Activated T-helper 1 cell treated with anti-CD3 and anti-CD28 coated beads, Interleukin-12 subunit alpha, Interleukin-12 subunit beta, Interleukin-2, Interleukin-4 antibody, amounts not matched to agents 30 ng/mL and 10 ng/mL and 1 ng/mL, durations not matched to agents 14 hours and 24 hours and 36 hours (primary cell): ENCODE results near the gene MAST2. TPM values are rescaled to one million over a fixed set of nuclear protein-coding genes. Genes with fewer than 3 reads are reported as not detected.

Experiments used
- DNase-seq: peaks from one replicate; pipeline ENCODE4 v3.0.0; 2021; ENCODE audit warnings: low spot score
- H3K27ac Mint-ChIP-seq: one replicate; pipeline ENCODE4 v1.8.0; 2021; ENCODE audit warnings: mild to moderate bottlenecking, mixed read lengths
- H3K27me3 Mint-ChIP-seq: one replicate; pipeline ENCODE4 v1.8.0; 2022; ENCODE audit warnings: mild to moderate bottlenecking, moderate library complexity, mixed read lengths; ENCODE audit not compliant: insufficient read depth
- H3K36me3 Mint-ChIP-seq: one replicate; pipeline ENCODE4 v1.8.0; 2021; ENCODE audit warnings: low read depth, mixed read lengths
- H3K4me1 Mint-ChIP-seq: one replicate; pipeline ENCODE4 v1.8.0; 2021; ENCODE audit warnings: low read depth, mixed read lengths
- H3K4me3 Mint-ChIP-seq: one replicate; pipeline ENCODE4 v1.8.0; 2021; ENCODE audit warnings: mild to moderate bottlenecking, moderate library complexity, mixed read lengths
- H3K9me3 Mint-ChIP-seq: one replicate; pipeline ENCODE4 v1.8.0; 2021; ENCODE audit warnings: mixed read lengths
- intact Hi-C: fragments of 100-400 bp; cut with micrococcal nuclease; formaldehyde crosslinking; loops from one replicate; pipeline ENCODE4 v1.15.1; 2024
- total RNA-seq: library from RNA; stranded (reverse); gene quantifications from 2 replicates; pipeline ENCODE4 v1.2.3, GENCODE V29; 2022

The MAST2 gene
- total RNA-seq, 1 donor from 2014 or later: 32.0 TPM

DNA sequence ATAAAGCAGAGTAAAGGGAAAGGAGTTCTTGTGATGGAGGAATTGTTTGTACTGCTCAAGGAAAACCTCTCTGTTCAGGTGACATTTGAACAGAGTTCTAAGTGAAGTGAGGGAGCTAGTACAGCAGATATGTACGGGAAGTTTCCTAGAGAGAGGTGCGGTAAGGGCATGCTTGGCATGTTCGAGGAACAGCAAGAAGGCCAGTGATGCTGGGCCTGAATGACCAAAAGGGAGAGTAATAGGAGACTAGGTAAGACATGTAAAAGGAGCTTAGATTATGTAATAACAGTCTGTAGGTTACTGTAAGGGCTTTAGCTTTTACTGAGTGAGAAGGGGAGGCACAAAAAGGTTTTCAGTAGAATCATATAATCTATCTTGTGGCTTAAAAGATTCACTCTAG lies 265.1 kb downstream of the MAST2 start:
- H3K4me1 Mint-ChIP-seq: peaks cover 16% of the 10 kb centered on the region
- no peaks in the 10 kb centered on the region for H3K27me3 Mint-ChIP-seq
- DNase-seq: no peak
- intact Hi-C loops: no loop called here
- no peak overlapping the region for H3K27ac Mint-ChIP-seq
- no peaks in the 10 kb centered on the region for H3K36me3 Mint-ChIP-seq
- H3K4me3 Mint-ChIP-seq: no peak overlapping the region
- H3K9me3 Mint-ChIP-seq: no peaks in the 10 kb centered on the region

DNA sequence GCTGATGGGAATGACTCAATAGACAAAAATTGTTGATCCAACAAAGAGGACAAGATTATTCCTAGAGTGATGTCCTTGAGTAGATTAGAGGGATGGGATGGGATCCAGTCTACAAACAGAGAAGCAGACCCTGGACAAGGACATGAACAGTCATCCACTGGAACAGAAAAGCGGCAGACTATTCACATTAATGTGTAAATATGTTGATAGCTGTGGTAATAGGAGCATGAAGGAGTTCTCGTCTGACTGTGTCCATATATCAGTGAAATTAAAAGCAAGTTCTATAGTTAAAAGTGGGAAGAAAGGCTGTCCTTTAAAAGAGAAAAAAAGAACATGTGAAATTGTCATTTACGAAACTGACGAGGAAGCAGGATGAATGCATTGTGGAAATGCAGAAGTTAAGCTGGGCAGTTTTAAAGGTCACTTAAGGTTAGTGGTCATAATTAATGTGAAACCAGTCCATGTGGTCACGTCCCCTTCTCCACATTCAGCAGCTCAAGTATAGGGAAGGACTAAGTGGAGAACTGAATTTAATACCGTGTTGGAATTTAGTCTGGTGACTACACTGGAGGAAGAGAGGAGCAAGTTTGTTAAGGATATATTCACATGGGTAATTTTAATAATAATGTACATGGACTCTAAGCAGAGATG lies 266.9 kb downstream of the MAST2 start:
- Mint-ChIP-seq H3K36me3 (no peaks in the 10 kb centered on the region), H3K27ac (no peak overlapping the region), H3K9me3 (no peaks in the 10 kb centered on the region), H3K4me3 (no peak overlapping the region), H3K27me3 (no peaks in the 10 kb centered on the region), H3K4me1 (peaks cover 5% of the 10 kb centered on the region)
- no peak for DNase-seq
- intact Hi-C loops: no loop called here

DNA sequence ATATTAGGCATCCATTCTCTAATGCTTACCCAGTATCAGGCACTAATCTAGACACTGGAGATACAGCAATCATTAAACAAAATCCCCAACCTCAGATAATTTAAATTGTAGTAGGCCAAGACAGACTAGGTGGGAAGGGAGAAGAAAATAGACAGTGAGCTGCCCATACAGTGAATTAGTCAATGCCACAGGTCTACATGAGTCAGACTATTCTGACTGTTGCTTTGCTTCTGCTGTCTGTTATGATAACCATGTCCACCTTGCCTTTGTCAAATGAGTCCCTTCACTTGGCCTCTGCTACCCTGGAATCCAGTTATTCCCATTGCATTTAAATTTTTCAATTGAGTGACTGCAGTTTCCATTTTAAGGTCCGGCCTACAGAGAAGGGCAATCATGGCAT lies 269.6 kb downstream of the MAST2 start:
- Mint-ChIP-seq H3K4me1 (no peaks in the 10 kb centered on the region), H3K36me3 (no peaks in the 10 kb centered on the region), H3K27ac (no peak overlapping the region), H3K9me3 (no peaks in the 10 kb centered on the region), H3K27me3 (no peaks in the 10 kb centered on the region), H3K4me3 (no peak overlapping the region)
- DNase-seq: no peak
- intact Hi-C loops: no loop called here

DNA sequence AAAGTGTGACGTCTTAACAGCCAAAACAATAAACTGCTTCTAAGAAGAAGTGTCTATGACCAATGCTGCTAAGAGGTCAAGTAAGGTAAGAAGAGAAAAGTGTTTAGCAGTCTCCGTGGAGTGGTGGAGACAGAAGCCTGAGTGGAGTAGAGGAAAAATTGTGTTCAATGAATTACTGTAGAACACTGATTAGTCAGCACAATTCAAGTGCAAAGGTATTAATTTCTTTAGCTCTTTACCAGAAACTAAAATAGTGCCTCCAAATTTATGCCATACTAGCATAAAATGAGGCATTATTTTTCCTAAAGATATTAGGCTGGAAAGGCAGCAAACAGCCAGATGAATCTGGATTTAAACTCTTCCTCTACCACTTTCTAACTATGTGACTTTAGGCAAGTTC lies 272.9 kb downstream of the MAST2 start:
- H3K9me3 Mint-ChIP-seq: no peaks in the 10 kb centered on the region
- intact Hi-C loops: no loop called here
- no peaks in the 10 kb centered on the region for H3K36me3 Mint-ChIP-seq
- H3K27me3 Mint-ChIP-seq: peaks cover 5% of the 10 kb centered on the region
- H3K27ac Mint-ChIP-seq: no peak overlapping the region
- no peak for DNase-seq
- H3K4me3 Mint-ChIP-seq: no peak overlapping the region
- no peaks in the 10 kb centered on the region for H3K4me1 Mint-ChIP-seq

DNA sequence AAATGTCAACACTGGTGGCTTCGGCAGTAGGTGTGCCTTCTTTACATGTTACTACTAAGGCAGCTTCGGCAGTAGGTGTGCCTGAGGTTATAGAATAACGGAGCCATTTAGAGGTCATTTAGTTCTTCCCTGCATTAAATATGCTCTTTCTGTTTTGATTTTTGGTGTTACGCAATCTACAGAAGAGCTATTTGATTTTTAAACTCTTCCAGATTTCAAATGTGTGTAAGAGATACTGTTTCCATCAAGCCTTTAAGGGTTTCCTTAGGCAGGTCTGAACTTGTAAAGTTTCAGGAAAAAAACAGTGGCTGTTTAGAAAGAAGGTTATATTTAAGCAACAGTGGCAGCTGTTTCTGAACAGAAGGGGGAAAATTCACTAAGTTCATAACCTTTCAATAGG lies 274.2 kb downstream of the MAST2 start:
- Mint-ChIP-seq H3K27me3 (peaks cover 12% of the 10 kb centered on the region), H3K36me3 (no peaks in the 10 kb centered on the region), H3K9me3 (no peaks in the 10 kb centered on the region), H3K4me1 (no peaks in the 10 kb centered on the region), H3K4me3 (no peak overlapping the region), H3K27ac (no peak overlapping the region)
- intact Hi-C loops: no loop called here
- DNase-seq: no peak

DNA sequence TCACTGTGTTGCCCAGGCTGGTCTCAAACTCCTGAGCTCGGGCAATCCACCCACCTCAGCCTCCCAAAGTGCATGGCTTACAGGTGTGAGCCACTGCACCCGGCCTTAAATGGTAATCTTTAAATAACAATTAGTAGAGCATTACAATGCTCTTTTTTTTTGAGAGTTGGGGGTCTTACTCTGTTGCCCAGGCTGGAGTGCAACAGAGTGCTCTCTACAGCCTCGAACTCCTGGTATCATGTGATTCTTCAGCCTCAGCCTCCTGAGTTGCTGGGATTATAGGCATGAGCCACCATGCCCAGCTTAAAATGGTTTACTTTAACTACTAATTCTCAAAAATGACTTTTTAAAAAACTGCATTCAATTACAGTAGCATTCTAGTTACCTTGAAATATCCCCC lies 276.8 kb downstream of the MAST2 start:
- Mint-ChIP-seq H3K27ac (no peak overlapping the region), H3K4me1 (no peaks in the 10 kb centered on the region), H3K36me3 (no peaks in the 10 kb centered on the region), H3K9me3 (no peaks in the 10 kb centered on the region), H3K4me3 (no peak overlapping the region), H3K27me3 (peaks cover 12% of the 10 kb centered on the region)
- intact Hi-C loops: no loop called here
- no peak for DNase-seq

DNA sequence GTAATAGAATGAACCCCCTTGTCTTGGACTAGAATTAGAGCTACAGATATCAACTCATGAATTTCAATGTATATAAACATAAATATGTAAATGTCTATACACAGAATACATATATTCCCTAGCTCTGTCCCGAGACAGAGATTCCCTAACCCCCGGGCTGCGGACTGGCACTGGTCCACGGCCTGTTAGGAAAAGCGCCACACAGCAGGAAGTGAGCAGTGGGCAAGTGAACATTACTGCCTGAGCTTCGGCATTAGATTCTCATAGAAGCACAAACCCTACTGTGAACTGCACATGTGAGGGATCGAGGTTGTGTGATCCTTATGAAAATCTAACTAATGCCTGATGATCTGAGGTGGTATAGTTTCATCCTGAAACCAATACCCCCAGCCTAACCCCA lies 277.8 kb downstream of the MAST2 start:
- H3K27me3 Mint-ChIP-seq: peaks cover 16% of the 10 kb centered on the region
- H3K4me3 Mint-ChIP-seq: no peak overlapping the region
- H3K9me3 Mint-ChIP-seq: no peaks in the 10 kb centered on the region
- intact Hi-C loops: no loop called here
- H3K4me1 Mint-ChIP-seq: no peaks in the 10 kb centered on the region
- DNase-seq: no peak
- no peaks in the 10 kb centered on the region for H3K36me3 Mint-ChIP-seq
- H3K27ac Mint-ChIP-seq: no peak overlapping the region

DNA sequence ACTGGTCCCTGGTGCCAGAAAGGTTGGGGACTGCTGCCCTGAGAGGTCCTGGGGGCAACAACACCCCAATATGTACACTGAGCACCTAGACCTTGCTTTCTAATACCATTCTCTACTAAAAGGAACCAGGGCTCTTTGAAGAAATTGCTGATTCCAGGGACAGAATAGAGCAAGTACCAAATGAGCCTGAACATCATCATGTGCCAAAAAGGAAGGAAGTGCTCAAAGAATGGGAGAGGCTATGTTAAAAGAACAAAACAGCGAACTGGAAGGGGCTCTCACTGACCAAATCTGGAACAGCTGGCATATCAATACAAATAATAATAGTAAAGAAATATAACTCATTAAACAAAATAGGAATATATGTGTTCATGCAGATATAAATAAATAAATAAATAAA lies 278.2 kb downstream of the MAST2 start:
- H3K36me3 Mint-ChIP-seq: no peaks in the 10 kb centered on the region

DNA sequence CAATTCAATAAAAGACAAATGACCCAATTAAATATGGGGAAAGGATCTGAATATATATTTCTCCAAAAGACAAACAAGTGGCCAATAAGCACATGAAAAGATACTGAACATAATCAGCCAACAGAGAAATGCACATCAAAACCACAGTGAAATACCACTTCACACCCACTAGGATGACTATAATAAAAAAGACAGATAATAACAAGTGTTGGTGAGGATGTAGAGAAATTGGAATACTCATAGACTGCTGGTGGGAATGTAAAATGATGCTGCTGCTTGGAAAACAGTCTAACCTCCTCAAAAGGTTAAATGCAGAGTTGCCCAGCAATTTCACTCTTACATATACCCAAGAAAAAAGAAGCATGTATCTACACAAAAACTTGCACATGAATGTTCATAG lies 280.2 kb downstream of the MAST2 start:
- no peaks in the 10 kb centered on the region for H3K9me3 Mint-ChIP-seq
- H3K4me1 Mint-ChIP-seq: no peaks in the 10 kb centered on the region
- peaks cover 16% of the 10 kb centered on the region for H3K27me3 Mint-ChIP-seq
- no peak for DNase-seq
- no peak overlapping the region for H3K27ac Mint-ChIP-seq
- no peaks in the 10 kb centered on the region for H3K36me3 Mint-ChIP-seq
- intact Hi-C loops: no loop called here
- H3K4me3 Mint-ChIP-seq: no peak overlapping the region

More for the DNA sequence above, 278.2 kb downstream of the MAST2 start:
- Mint-ChIP-seq H3K27me3 (peaks cover 16% of the 10 kb centered on the region), H3K4me1 (no peaks in the 10 kb centered on the region), H3K27ac (no peak overlapping the region), H3K4me3 (no peak overlapping the region), H3K9me3 (no peaks in the 10 kb centered on the region)
- intact Hi-C loops: no loop called here
- no peak for DNase-seq

DNA sequence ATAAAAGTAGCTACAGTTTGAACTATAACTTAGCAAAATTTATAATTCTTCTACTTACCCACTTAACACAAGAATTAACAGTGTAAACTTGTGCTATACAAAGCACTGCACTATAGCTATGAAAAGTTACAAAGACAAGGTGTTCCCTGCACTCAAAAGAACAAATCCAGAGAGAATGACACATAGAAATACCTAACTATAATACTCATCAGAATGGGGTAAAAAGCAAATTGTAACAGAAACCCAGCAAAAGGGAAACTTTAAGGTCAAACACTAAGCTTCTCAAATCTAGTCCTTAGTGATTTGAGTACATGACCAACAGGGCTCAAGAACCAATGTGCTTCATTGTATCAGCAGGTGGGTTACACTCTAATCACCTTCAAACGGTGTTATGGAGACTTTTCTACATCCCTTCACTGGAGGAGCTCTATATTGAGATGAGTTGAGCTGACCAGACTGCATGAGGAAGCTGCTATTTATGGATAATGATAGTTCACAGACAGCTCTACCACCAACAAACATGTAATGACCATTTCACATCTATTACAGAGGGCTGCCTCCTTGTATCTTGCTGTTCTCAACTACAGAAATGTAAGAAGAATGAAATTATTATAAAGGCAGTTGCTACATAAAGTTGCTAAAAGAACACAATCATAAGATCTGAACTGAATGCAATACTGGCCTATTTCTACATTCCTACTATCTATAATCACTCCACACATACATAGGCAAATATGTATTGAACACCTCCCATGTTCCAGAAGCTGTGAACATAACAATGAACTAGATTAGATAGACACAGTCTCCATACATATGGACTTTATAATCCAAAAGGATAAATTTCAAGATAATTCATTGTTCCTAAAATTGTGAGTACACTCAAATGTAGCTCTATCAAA lies 281.4 kb downstream of the MAST2 start:
- H3K27ac Mint-ChIP-seq: no peak overlapping the region
- no peaks in the 10 kb centered on the region for H3K36me3 Mint-ChIP-seq
- intact Hi-C loops: no loop called here
- H3K9me3 Mint-ChIP-seq: no peaks in the 10 kb centered on the region
- no peak overlapping the region for H3K4me3 Mint-ChIP-seq
- no peaks in the 10 kb centered on the region for H3K4me1 Mint-ChIP-seq
- peaks cover 15% of the 10 kb centered on the region for H3K27me3 Mint-ChIP-seq
- no peak for DNase-seq

Other genes with a start within 250 kb of the MAST2 start
- gene NASP, start 219.6 kb upstream of the MAST2 start, total RNA-seq: 250 and 251 TPM in 2 replicates
- 2.5 and 2.8 TPM in 2 replicates for gene CCDC17, start 179.6 kb upstream of the MAST2 start, total RNA-seq
- gene GPBP1L1, start 117.1 kb upstream of the MAST2 start, total RNA-seq: 99.3 and 109 TPM in 2 replicates
- gene TMEM69, start 115.4 kb upstream of the MAST2 start, total RNA-seq: 30.0 and 33.0 TPM in 2 replicates
- 12.3 and 13.9 TPM in 2 replicates for gene IPP, start 53.0 kb upstream of the MAST2 start, total RNA-seq